GM23338 (cell line): Measurements from ENCODE around the gene RABGAP1L. TPM values are rescaled to one million over a fixed set of nuclear protein-coding genes. Genes with fewer than 3 reads are reported as not detected.

Source experiments
- ATAC-seq: fragments of 200-7000 bp; cut with Tn5 transposase; 3 replicates; pipeline ENCODE4 v1.9.1; 2020
- DNase-seq: peaks from one replicate; pipeline ENCODE4 v3.0.0-alpha.2; 2015; ENCODE audit warnings: low spot score
- H2AFZ ChIP-seq: fragments of 200-600 bp; sonication (generic); 2 replicates; pipeline ENCODE4 v1.8.0; 2016; ENCODE audit warnings: antibody characterized with exemption, mild to moderate bottlenecking, moderate library complexity
- H3F3A ChIP-seq: fragments of 200-600 bp; sonication (generic); replicated peaks from 2 replicates; pipeline ENCODE4 v1.8.0; 2017; ENCODE audit warnings: antibody characterized with exemption, mixed run types, low read depth
- H3K27ac ChIP-seq: fragments of 200-600 bp; sonication (generic); 2 replicates; pipeline ENCODE4 v1.6.1; 2016; ENCODE audit warnings: low read depth
- H3K27me3 ChIP-seq: fragments of 200-600 bp; sonication (generic); 2 replicates; pipeline ENCODE4 v1.8.0; 2016; ENCODE audit warnings: mild to moderate bottlenecking, mixed run types, moderate library complexity; ENCODE audit not compliant: insufficient read depth
- H3K36me3 ChIP-seq: fragments of 200-600 bp; sonication (generic); 2 replicates; pipeline ENCODE4 v1.8.0; 2016; ENCODE audit warnings: mild to moderate bottlenecking; ENCODE audit not compliant: insufficient read depth
- H3K4me1 ChIP-seq: fragments of 200-600 bp; sonication (generic); 2 replicates; pipeline ENCODE4 v1.8.0; 2016; ENCODE audit warnings: mild to moderate bottlenecking, moderate library complexity; ENCODE audit not compliant: insufficient read depth
- H3K4me2 ChIP-seq: fragments of 200-600 bp; sonication (generic); 2 replicates; pipeline ENCODE4 v1.7.1; 2017; ENCODE audit warnings: mixed run types
- H3K4me3 ChIP-seq: fragments of 200-600 bp; sonication (generic); 2 replicates; pipeline ENCODE4 v1.6.1; 2016; ENCODE audit warnings: mixed run types
- H3K79me2 ChIP-seq: fragments of 200-600 bp; sonication (generic); replicated peaks from 2 replicates; pipeline ENCODE4 v1.8.0; 2017; ENCODE audit warnings: mild to moderate bottlenecking; ENCODE audit not compliant: insufficient read depth
- H3K9me2 ChIP-seq: fragments of 200-600 bp; sonication (generic); 2 replicates; pipeline ENCODE4 v1.8.0; 2017; ENCODE audit not compliant: insufficient read depth
- H4K20me1 ChIP-seq: fragments of 200-600 bp; sonication (generic); replicated peaks from 2 replicates; pipeline ENCODE4 v1.8.0; 2017; ENCODE audit warnings: mild to moderate bottlenecking; ENCODE audit not compliant: insufficient read depth
- H3K27ac Mint-ChIP-seq: 2 replicates; pipeline ENCODE4 v1.8.0; 2020; ENCODE audit warnings: inconsistent platforms, mild to moderate bottlenecking, moderate library complexity, mixed read lengths
- H3K27me3 Mint-ChIP-seq: 3 replicates; pipeline ENCODE4 v1.8.0; 2022; ENCODE audit warnings: low read depth, mild to moderate bottlenecking, moderate library complexity, mixed read lengths, inconsistent platforms; ENCODE audit not compliant: insufficient read depth, poor library complexity
- H3K36me3 Mint-ChIP-seq: 3 replicates; pipeline ENCODE4 v1.8.0; 2021; ENCODE audit warnings: low read depth, mild to moderate bottlenecking, inconsistent platforms, moderate library complexity, mixed read lengths
- H3K4me1 Mint-ChIP-seq: 3 replicates; pipeline ENCODE4 v1.8.0; 2020; ENCODE audit warnings: mild to moderate bottlenecking, inconsistent platforms, mixed read lengths
- H3K4me3 Mint-ChIP-seq: 3 replicates; pipeline ENCODE4 v1.8.0; 2021; ENCODE audit warnings: moderate library complexity, mild to moderate bottlenecking, inconsistent platforms, mixed read lengths
- H3K9me3 Mint-ChIP-seq: 3 replicates; pipeline ENCODE4 v1.8.0; 2020; ENCODE audit warnings: moderate library complexity, mild to moderate bottlenecking, inconsistent platforms, mixed read lengths
- CREB1 ChIP-seq: fragments of 250-450 bp; sonication (Bioruptor Pico); IDR thresholded peaks from 2 replicates; pipeline ENCODE4 v1.5.0; 2020; ENCODE audit warnings: low read depth, mild to moderate bottlenecking, moderate library complexity
- EZH2phosphoT487 ChIP-seq: fragments of 200-600 bp; sonication (generic); IDR thresholded peaks from one replicate; pipeline ENCODE4 v1.8.1; 2018; ENCODE audit warnings: antibody characterized with exemption; ENCODE audit not compliant: unreplicated experiment
- POLR2AphosphoS5 ChIP-seq: IDR thresholded peaks from 2 replicates; pipeline ENCODE4 v1.6.1; 2016; ENCODE audit warnings: antibody characterized with exemption, low read depth
- REST ChIP-seq: IDR thresholded peaks from one replicate; pipeline ENCODE4 v1.6.1; 2018; ENCODE audit warnings: antibody characterized with exemption; ENCODE audit not compliant: unreplicated experiment
- STAT1 ChIP-seq: IDR thresholded peaks from one replicate; pipeline ENCODE4 v1.6.1; 2016; ENCODE audit warnings: antibody characterized with exemption; ENCODE audit not compliant: unreplicated experiment
- ZNF114 ChIP-seq: fragments of 250-450 bp; sonication (Bioruptor Pico); IDR thresholded peaks from 2 replicates; pipeline ENCODE4 v1.5.0; 2020; ENCODE audit warnings: mild to moderate bottlenecking, moderate library complexity
- polyA plus RNA-seq: library from polyadenylated mRNA; unstranded; fragments of >200 nt; fragmentation: Nextera tagmentation; extraction: Ambion mirVana; gene quantifications from 2 replicates; pipeline ENCODE4 v1.2.1, GENCODE V29; 2016
- total RNA-seq: library from RNA; depleted of rRNA; stranded (reverse); fragments of >200 nt; shearing (Covaris generic); gene quantifications from 2 replicates; pipeline ENCODE4 v1.2.3, GENCODE V29; 2014
- TF ChIP-seq, protein P1 (sequence below): fragments of 250-450 bp; sonication (Bioruptor Pico); IDR thresholded peaks from 2 replicates; pipeline ENCODE4 v1.5.0; 2020; ENCODE audit warnings: mild to moderate bottlenecking, moderate library complexity

The RABGAP1L gene
- total and polyA plus RNA-seq, 2 experiments from 2014 or later: 83.2 to 136 TPM

GRCh38 chr1:174406421-174406820 lies 247.1 kb downstream of the RABGAP1L start:
- H4K20me1 ChIP-seq: no peaks in the 10 kb centered on the region
- TF ChIP-seq POLR2AphosphoS5: no peak
- no peak for TF ChIP-seq EZH2phosphoT487
- no peak for TF ChIP-seq REST
- TF ChIP-seq, protein P1, sequence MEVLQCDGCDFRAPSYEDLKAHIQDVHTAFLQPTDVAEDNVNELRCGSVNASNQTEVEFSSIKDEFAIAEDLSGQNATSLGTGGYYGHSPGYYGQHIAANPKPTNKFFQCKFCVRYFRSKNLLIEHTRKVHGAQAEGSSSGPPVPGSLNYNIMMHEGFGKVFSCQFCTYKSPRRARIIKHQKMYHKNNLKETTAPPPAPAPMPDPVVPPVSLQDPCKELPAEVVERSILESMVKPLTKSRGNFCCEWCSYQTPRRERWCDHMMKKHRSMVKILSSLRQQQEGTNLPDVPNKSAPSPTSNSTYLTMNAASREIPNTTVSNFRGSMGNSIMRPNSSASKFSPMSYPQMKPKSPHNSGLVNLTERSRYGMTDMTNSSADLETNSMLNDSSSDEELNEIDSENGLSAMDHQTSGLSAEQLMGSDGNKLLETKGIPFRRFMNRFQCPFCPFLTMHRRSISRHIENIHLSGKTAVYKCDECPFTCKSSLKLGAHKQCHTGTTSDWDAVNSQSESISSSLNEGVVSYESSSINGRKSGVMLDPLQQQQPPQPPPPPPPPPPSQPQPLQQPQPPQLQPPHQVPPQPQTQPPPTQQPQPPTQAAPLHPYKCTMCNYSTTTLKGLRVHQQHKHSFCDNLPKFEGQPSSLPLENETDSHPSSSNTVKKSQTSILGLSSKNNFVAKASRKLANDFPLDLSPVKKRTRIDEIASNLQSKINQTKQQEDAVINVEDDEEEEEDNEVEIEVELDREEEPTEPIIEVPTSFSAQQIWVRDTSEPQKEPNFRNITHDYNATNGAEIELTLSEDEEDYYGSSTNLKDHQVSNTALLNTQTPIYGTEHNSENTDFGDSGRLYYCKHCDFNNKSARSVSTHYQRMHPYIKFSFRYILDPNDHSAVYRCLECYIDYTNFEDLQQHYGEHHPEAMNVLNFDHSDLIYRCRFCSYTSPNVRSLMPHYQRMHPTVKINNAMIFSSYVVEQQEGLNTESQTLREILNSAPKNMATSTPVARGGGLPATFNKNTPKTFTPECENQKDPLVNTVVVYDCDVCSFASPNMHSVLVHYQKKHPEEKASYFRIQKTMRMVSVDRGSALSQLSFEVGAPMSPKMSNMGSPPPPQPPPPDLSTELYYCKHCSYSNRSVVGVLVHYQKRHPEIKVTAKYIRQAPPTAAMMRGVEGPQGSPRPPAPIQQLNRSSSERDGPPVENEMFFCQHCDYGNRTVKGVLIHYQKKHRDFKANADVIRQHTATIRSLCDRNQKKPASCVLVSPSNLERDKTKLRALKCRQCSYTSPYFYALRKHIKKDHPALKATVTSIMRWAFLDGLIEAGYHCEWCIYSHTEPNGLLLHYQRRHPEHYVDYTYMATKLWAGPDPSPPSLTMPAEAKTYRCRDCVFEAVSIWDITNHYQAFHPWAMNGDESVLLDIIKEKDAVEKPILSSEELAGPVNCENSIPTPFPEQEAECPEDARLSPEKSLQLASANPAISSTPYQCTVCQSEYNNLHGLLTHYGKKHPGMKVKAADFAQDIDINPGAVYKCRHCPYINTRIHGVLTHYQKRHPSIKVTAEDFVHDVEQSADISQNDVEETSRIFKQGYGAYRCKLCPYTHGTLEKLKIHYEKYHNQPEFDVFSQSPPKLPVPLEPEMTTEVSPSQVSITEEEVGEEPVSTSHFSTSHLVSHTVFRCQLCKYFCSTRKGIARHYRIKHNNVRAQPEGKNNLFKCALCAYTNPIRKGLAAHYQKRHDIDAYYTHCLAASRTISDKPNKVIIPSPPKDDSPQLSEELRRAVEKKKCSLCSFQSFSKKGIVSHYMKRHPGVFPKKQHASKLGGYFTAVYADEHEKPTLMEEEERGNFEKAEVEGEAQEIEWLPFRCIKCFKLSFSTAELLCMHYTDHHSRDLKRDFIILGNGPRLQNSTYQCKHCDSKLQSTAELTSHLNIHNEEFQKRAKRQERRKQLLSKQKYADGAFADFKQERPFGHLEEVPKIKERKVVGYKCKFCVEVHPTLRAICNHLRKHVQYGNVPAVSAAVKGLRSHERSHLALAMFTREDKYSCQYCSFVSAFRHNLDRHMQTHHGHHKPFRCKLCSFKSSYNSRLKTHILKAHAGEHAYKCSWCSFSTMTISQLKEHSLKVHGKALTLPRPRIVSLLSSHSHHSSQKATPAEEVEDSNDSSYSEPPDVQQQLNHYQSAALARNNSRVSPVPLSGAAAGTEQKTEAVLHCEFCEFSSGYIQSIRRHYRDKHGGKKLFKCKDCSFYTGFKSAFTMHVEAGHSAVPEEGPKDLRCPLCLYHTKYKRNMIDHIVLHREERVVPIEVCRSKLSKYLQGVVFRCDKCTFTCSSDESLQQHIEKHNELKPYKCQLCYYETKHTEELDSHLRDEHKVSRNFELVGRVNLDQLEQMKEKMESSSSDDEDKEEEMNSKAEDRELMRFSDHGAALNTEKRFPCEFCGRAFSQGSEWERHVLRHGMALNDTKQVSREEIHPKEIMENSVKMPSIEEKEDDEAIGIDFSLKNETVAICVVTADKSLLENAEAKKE (CRISPR knock-in tag): no peak
- TF ChIP-seq ZNF114 (CRISPR knock-in tag): no peak
- TF ChIP-seq STAT1: no peak
- TF ChIP-seq CREB1 (CRISPR knock-in tag): no peak
- Mint-ChIP-seq H3K27ac (no peak overlapping the region), H3K9me3 (no peaks in the 10 kb centered on the region), H3K4me1 (no peaks in the 10 kb centered on the region), H3K27me3 (no peaks in the 10 kb centered on the region), H3K4me3 (no peak overlapping the region), H3K36me3 (no peaks in the 10 kb centered on the region)
- H3K4me1 ChIP-seq: no peaks in the 10 kb centered on the region
- no peak for DNase-seq
- no peak overlapping the region for H3K27ac ChIP-seq
- no peaks in the 10 kb centered on the region for H3K79me2 ChIP-seq
- no peak for ATAC-seq
- H3K36me3 ChIP-seq: no peaks in the 10 kb centered on the region
- no peak overlapping the region for H3K4me3 ChIP-seq
- H2AFZ ChIP-seq: no peak overlapping the region
- H3F3A ChIP-seq: no peaks in the 10 kb centered on the region
- H3K27me3 ChIP-seq: no peaks in the 10 kb centered on the region
- no peaks in the 10 kb centered on the region for H3K9me2 ChIP-seq
- no peak overlapping the region for H3K4me2 ChIP-seq
